K562 (cell line): Measurements from ENCODE around the gene ZNF24. TPM values are rescaled to one million over a fixed set of nuclear protein-coding genes. Genes with fewer than 3 reads are reported as not detected.
A peak's percentile ranks its signal among the peaks of the same experiment; 100 is the strongest.

ENCODE experiments used
- ATF6 ChIP-seq: sonication (generic); formaldehyde crosslinking; IDR thresholded peaks from 2 replicates; pipeline ENCODE4 v1.4.0; 2020; ENCODE audit warnings: mild to moderate bottlenecking, missing genetic modification reagents
- BRD4 ChIP-seq: fragments of 200-600 bp; sonication (generic); IDR thresholded peaks from 2 replicates; pipeline ENCODE4 v1.6.1; 2017; ENCODE audit warnings: inconsistent platforms
- GATAD2A ChIP-seq: fragments of 450-650 bp; IDR thresholded peaks from 2 replicates; pipeline ENCODE4 v1.6.1; 2017
- L3MBTL2 ChIP-seq: fragments of 450-650 bp; IDR thresholded peaks from 2 replicates; pipeline ENCODE4 v1.6.1; 2016; ENCODE audit warnings: mild to moderate bottlenecking, moderate library complexity
- LCOR ChIP-seq: sonication (generic); formaldehyde crosslinking; IDR thresholded peaks from 2 replicates; pipeline ENCODE4 v1.8.0; 2022; ENCODE audit warnings: mild to moderate bottlenecking, missing genetic modification reagents
- LEF1 ChIP-seq: fragments of 450-650 bp; IDR thresholded peaks from 2 replicates; pipeline ENCODE4 v1.6.1; 2016; ENCODE audit warnings: mild to moderate bottlenecking
- MBD2 ChIP-seq: sonication (generic); IDR thresholded peaks from 2 replicates; pipeline ENCODE4 v1.6.1; 2016; ENCODE audit warnings: low read depth, borderline replicate concordance
- NR2C2 ChIP-seq, 2 experiments: fragments of 200-800 bp in 1 of 2; sonication (Bioruptor generic) in 1 of 2; sonication (generic) in 1 of 2; formaldehyde crosslinking in 1 of 2; IDR thresholded peaks; 2 replicates each; pipeline versions ENCODE4 v1.6.1 to v1.8.0; 2016 to 2022; ENCODE audit warnings: mild to moderate bottlenecking in 1 of 2, missing compliant biosample characterization in 1 of 2, missing genetic modification characterization in 1 of 2, missing genetic modification reagents in 1 of 2
- PATZ1 ChIP-seq: fragments of 250-450 bp; sonication (Bioruptor Pico); IDR thresholded peaks from 2 replicates; pipeline ENCODE4 v1.5.0; 2020; ENCODE audit warnings: mild to moderate bottlenecking, borderline replicate concordance
- SMARCA5 ChIP-seq: fragments of 450-650 bp; IDR thresholded peaks from 2 replicates; pipeline ENCODE4 v1.6.1; 2016
- SPI1 ChIP-seq: IDR thresholded peaks from 2 replicates; pipeline ENCODE4 v1.6.1; 2011; ENCODE audit warnings: low read depth, low read length, control low read depth, borderline replicate concordance
- SRSF9 ChIP-seq: fragments of 200-400 bp; formaldehyde crosslinking; IDR thresholded peaks from 2 replicates; pipeline ENCODE4 v1.6.1; 2017; ENCODE audit warnings: low read depth, low read length, borderline replicate concordance
- TAF1 ChIP-seq: IDR thresholded peaks from 2 replicates; pipeline ENCODE4 v1.6.1; 2011; ENCODE audit warnings: mild to moderate bottlenecking, low read length, moderate library complexity; ENCODE audit not compliant: insufficient read depth, control insufficient read depth, severe bottlenecking; ENCODE audit errors: extremely low read depth
- TOE1 ChIP-seq, 2 experiments: fragments of 450-650 bp in 1 of 2; sonication (generic) in 1 of 2; formaldehyde crosslinking in 1 of 2; IDR thresholded peaks; 2 replicates each; pipeline versions ENCODE4 v1.7.1 to v1.8.0; 2016 to 2022; ENCODE audit warnings: borderline replicate concordance in 2 of 2, mild to moderate bottlenecking in 2 of 2, antibody characterized with exemption in 1 of 2, inconsistent platforms in 1 of 2, low read depth in 1 of 2, missing genetic modification reagents in 1 of 2, moderate library complexity in 1 of 2
- WHSC1 ChIP-seq: IDR thresholded peaks from one replicate; pipeline ENCODE4 v1.6.1; 2012; ENCODE audit warnings: low read length, control low read depth, inconsistent platforms
- ZBED1 ChIP-seq: IDR thresholded peaks from 2 replicates; pipeline ENCODE4 v1.6.1; 2014
- ZNF253 ChIP-seq: fragments of 250-450 bp; sonication (Bioruptor Pico); conservative IDR thresholded peaks from 2 replicates; pipeline ENCODE4 v1.6.1; 2021; ENCODE audit warnings: mild to moderate bottlenecking
- ZNF316 ChIP-seq: fragments of 450-650 bp; IDR thresholded peaks from 2 replicates; pipeline ENCODE4 v1.6.1; 2016
- polyA plus RNA-seq, 8 experiments: library from polyadenylated mRNA; depleted of rRNA in 4 of 8; stranded (reverse) in 5 of 8; unstranded in 3 of 8; fragments of >200 nt; fragmentation: Nextera tagmentation in 2 of 8; fragmentation: Illumina TruSeq in 1 of 8; extraction: Ambion mirVana in 2 of 8; extraction: Trizol in 1 of 8; gene quantifications; 2 replicates each; pipeline versions ENCODE4 v1.2.1 to v1.2.3, GENCODE V29; 2011 to 2014; ENCODE audit warnings: inconsistent platforms in 1 of 8, missing spikeins in 1 of 8
- total RNA-seq, 7 experiments: library from RNA; depleted of rRNA in 6 of 7; stranded (reverse); fragments of >200 nt in 6 of 7; fragmentation: Illumina TruSeq in 2 of 7; extraction: Trizol in 2 of 7; gene quantifications; 2 replicates each; pipeline versions ENCODE4 v1.2.1 to v1.2.3, GENCODE V29; 2011 to 2021; ENCODE audit warnings: low replicate concordance in 1 of 7
- TF ChIP-seq, protein P1 (sequence below): IDR thresholded peaks from 2 replicates; pipeline ENCODE4 v1.6.1; 2011; ENCODE audit not compliant: insufficient read length; ENCODE audit errors: extremely low read depth
- TF ChIP-seq, protein P2 (sequence below): fragments of 250-450 bp; sonication (Bioruptor Pico); IDR thresholded peaks from 2 replicates; pipeline ENCODE4 v1.9.0; 2021; ENCODE audit warnings: mild to moderate bottlenecking

Gene ZNF24
- total and polyA plus RNA-seq, 9 of the 15 experiments (the other 6 are each of a cell fraction or from before 2014, with no cell fraction given) = 35.7 to 72.8 (median 54.1) TPM

- 0 out of 2 replicates have a peak, but pooled peaks have one; percentile 67 for TF ChIP-seq NR2C2 (CRISPR knock-in tag; IDR thresholded peaks at IDR 0.05)
- TF ChIP-seq NR2C2 (tag; IDR thresholded peaks at IDR 0.05) = peak; percentile 95
- peak; percentile 27; the same call in 1 of the 2 replicates for TF ChIP-seq ZBED1
- no peak for TF ChIP-seq SPI1
- TF ChIP-seq L3MBTL2 = peak; percentile 85
- no peak for TF ChIP-seq ATF6
- no peak for TF ChIP-seq ZNF316
- peak; percentile 82 for TF ChIP-seq MBD2
- TF ChIP-seq LCOR (CRISPR knock-in tag) = peak; percentile 83; the same call in 1 of the 2 replicates
- TF ChIP-seq SRSF9 = no peak
- no peak for TF ChIP-seq SMARCA5
- TF ChIP-seq LEF1 = no peak; the same call in 1 of the 2 replicates
- TF ChIP-seq, protein P1, sequence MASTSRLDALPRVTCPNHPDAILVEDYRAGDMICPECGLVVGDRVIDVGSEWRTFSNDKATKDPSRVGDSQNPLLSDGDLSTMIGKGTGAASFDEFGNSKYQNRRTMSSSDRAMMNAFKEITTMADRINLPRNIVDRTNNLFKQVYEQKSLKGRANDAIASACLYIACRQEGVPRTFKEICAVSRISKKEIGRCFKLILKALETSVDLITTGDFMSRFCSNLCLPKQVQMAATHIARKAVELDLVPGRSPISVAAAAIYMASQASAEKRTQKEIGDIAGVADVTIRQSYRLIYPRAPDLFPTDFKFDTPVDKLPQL = no peak
- TF ChIP-seq TAF1 = peak; percentile 91
- TF ChIP-seq WHSC1 = no peak
- TF ChIP-seq BRD4 = peak; percentile 57; the same call in 1 of the 2 replicates
- TF ChIP-seq PATZ1 (CRISPR knock-in tag) = no peak
- peak; percentile 88 for TF ChIP-seq TOE1 (IDR thresholded peaks at IDR 0.05; ENCODE audit: borderline replicate concordance)
- no peak for TF ChIP-seq TOE1 (CRISPR knock-in tag; IDR thresholded peaks at IDR 0.05; ENCODE audit: borderline replicate concordance, low read depth)
- TF ChIP-seq GATAD2A = 0 out of 2 replicates have a peak, but pooled peaks have one; percentile 74
- TF ChIP-seq ZNF253 = no peak
- TF ChIP-seq, protein P2, sequence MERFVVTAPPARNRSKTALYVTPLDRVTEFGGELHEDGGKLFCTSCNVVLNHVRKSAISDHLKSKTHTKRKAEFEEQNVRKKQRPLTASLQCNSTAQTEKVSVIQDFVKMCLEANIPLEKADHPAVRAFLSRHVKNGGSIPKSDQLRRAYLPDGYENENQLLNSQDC (CRISPR knock-in tag) = peak; percentile 29; the same call in 1 of the 2 replicates
These were observed 54.0 kb downstream of the ZNF24 start, which contains the start of gene ZSCAN30 (continued) for GRCh38 chr18:35290094-35290735.
